ENCODE data around the gene RYK.

The RYK gene

GRCh38 chr3:134148534-134148933, 102.1 kb downstream of the RYK start:
- Histone ChIP-seq H3K36me3 (ENCODE audit: control insufficient read depth, insufficient read depth, low read length) (peaks cover 10% of the 10 kb centered on the region), H3K9ac (ENCODE audit: low read length) (no peak overlapping the region), H3K4me1 (ENCODE audit: control insufficient read depth, insufficient read depth, low read length) (peaks cover 6% of the 10 kb centered on the region; the same call in 1 of the 2 replicates), H3K27ac (ENCODE audit: low read depth, low read length) (no peak overlapping the region), H3K27me3 (ENCODE audit: control insufficient read depth, insufficient read depth, low read length) (no peaks in the 10 kb centered on the region), H3K9me3 (ENCODE audit: control insufficient read depth, insufficient read depth, low read depth, low read length) (no peaks in the 10 kb centered on the region), H3K4me3 (ENCODE audit: low read depth, low read length) (no peak overlapping the region)

DNA sequence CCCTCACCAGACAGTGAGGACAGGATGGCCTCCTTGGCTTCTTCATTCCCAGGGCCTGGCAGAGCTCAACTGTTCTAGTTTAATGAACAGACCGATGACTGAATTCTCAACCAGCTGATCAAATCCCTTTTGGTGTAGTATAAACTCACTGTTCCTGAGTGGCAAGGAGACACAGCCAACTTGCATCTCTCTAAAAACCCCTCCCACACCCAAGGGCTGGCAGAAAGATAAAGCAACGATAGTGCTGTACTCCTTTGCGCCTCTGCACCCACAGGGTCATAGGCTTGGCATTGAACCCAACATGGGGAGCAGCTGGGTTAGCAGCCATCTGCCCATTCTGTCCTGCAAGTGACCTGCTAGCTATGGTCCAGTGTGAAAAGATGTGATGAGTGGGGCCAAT, 103.2 kb downstream of the RYK start:
- no peaks in the 10 kb centered on the region for H3K9me3 ChIP-seq (ENCODE audit: control insufficient read depth, insufficient read depth, low read depth, low read length)
- peaks cover 6% of the 10 kb centered on the region; the same call in 1 of the 2 replicates for H3K4me1 ChIP-seq (ENCODE audit: control insufficient read depth, insufficient read depth, low read length)
- H3K4me3 ChIP-seq (ENCODE audit: low read depth, low read length), result no peak overlapping the region
- 0 out of 2 replicates have a peak, but pooled peaks cover 7% of the 10 kb centered on the region for H3K36me3 ChIP-seq (ENCODE audit: control insufficient read depth, insufficient read depth, low read length)
- H3K9ac ChIP-seq (ENCODE audit: low read length), result no peak overlapping the region
- no peak overlapping the region for H3K27ac ChIP-seq (ENCODE audit: low read depth, low read length)
- no peaks in the 10 kb centered on the region for H3K27me3 ChIP-seq (ENCODE audit: control insufficient read depth, insufficient read depth, low read length)

GRCh38 chr3:134146666-134147065, 104.0 kb downstream of the RYK start:
- H3K9ac ChIP-seq (ENCODE audit: low read length), result no peak overlapping the region

GRCh38 chr3:134145183-134145582, 105.5 kb downstream of the RYK start:
- no peaks in the 10 kb centered on the region for H3K27me3 ChIP-seq (ENCODE audit: control insufficient read depth, insufficient read depth, low read length)
- H3K27ac ChIP-seq (ENCODE audit: low read depth, low read length), result no peak overlapping the region

More at GRCh38 chr3:134146666-134147065, 104.0 kb downstream of the RYK start:
- H3K27me3 ChIP-seq (ENCODE audit: control insufficient read depth, insufficient read depth, low read length), result no peaks in the 10 kb centered on the region
- peaks cover 6% of the 10 kb centered on the region; the same call in 1 of the 2 replicates for H3K4me1 ChIP-seq (ENCODE audit: control insufficient read depth, insufficient read depth, low read length)
- no peak overlapping the region for H3K27ac ChIP-seq (ENCODE audit: low read depth, low read length)
- 0 out of 2 replicates have a peak, but pooled peaks cover 2% of the 10 kb centered on the region for H3K36me3 ChIP-seq (ENCODE audit: control insufficient read depth, insufficient read depth, low read length)
- H3K4me3 ChIP-seq (ENCODE audit: low read depth, low read length), result no peak overlapping the region
- H3K9me3 ChIP-seq (ENCODE audit: control insufficient read depth, insufficient read depth, low read depth, low read length), result no peaks in the 10 kb centered on the region

GRCh38 chr3:134144694-134145093, 106.0 kb downstream of the RYK start:
- H3K9ac ChIP-seq (ENCODE audit: low read length), result no peak overlapping the region
- H3K4me3 ChIP-seq (ENCODE audit: low read depth, low read length), result no peak overlapping the region
- no peaks in the 10 kb centered on the region for H3K9me3 ChIP-seq (ENCODE audit: control insufficient read depth, insufficient read depth, low read depth, low read length)
- H3K27ac ChIP-seq (ENCODE audit: low read depth, low read length), result no peak overlapping the region
- no peaks in the 10 kb centered on the region for H3K36me3 ChIP-seq (ENCODE audit: control insufficient read depth, insufficient read depth, low read length)
- peaks cover 6% of the 10 kb centered on the region; the same call in 1 of the 2 replicates for H3K4me1 ChIP-seq (ENCODE audit: control insufficient read depth, insufficient read depth, low read length)
- no peaks in the 10 kb centered on the region for H3K27me3 ChIP-seq (ENCODE audit: control insufficient read depth, insufficient read depth, low read length)

More at GRCh38 chr3:134145183-134145582, 105.5 kb downstream of the RYK start:
- H3K9ac ChIP-seq (ENCODE audit: low read length), result no peak overlapping the region
- peaks cover 6% of the 10 kb centered on the region; the same call in 1 of the 2 replicates for H3K4me1 ChIP-seq (ENCODE audit: control insufficient read depth, insufficient read depth, low read length)
- no peak overlapping the region for H3K4me3 ChIP-seq (ENCODE audit: low read depth, low read length)
- no peaks in the 10 kb centered on the region for H3K9me3 ChIP-seq (ENCODE audit: control insufficient read depth, insufficient read depth, low read depth, low read length)
- H3K36me3 ChIP-seq (ENCODE audit: control insufficient read depth, insufficient read depth, low read length), result no peaks in the 10 kb centered on the region

GRCh38 chr3:134143828-134144401, 106.7 kb downstream of the RYK start:
- Histone ChIP-seq H3K9ac (ENCODE audit: low read length) (no peak overlapping the region), H3K36me3 (ENCODE audit: control insufficient read depth, insufficient read depth, low read length) (no peaks in the 10 kb centered on the region), H3K4me1 (ENCODE audit: control insufficient read depth, insufficient read depth, low read length) (peaks cover 6% of the 10 kb centered on the region; the same call in 1 of the 2 replicates), H3K27me3 (ENCODE audit: control insufficient read depth, insufficient read depth, low read length) (no peaks in the 10 kb centered on the region), H3K9me3 (ENCODE audit: control insufficient read depth, insufficient read depth, low read depth, low read length) (no peaks in the 10 kb centered on the region), H3K4me3 (ENCODE audit: low read depth, low read length) (no peak overlapping the region), H3K27ac (ENCODE audit: low read depth, low read length) (no peak overlapping the region)

DNA sequence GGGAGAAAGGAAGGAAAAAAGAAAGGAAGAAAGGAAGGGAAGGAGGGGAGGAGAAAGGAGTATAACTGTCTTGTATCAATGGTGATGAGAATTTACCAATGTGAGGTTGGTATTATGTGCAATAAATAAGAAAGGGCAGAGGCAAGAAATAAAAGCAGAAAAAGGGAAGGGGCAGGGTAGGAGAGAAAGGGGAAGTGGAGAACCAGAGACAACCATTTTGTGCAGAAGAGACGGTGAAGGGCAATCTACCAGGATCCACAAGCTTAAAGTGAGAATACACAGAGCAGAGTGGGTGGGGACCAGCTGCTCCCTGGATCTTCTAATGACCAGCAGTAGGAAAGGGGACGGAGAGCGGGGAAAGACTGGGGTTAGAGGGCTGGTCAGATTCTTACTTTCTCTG, 114.1 kb downstream of the RYK start:
- Histone ChIP-seq H3K27me3 (ENCODE audit: control insufficient read depth, insufficient read depth, low read length) (no peaks in the 10 kb centered on the region), H3K9me3 (ENCODE audit: control insufficient read depth, insufficient read depth, low read depth, low read length) (peaks cover 11% of the 10 kb centered on the region), H3K9ac (ENCODE audit: low read length) (no peak overlapping the region), H3K4me1 (ENCODE audit: control insufficient read depth, insufficient read depth, low read length) (no peaks in the 10 kb centered on the region), H3K4me3 (ENCODE audit: low read depth, low read length) (no peak overlapping the region), H3K27ac (ENCODE audit: low read depth, low read length) (no peak overlapping the region), H3K36me3 (ENCODE audit: control insufficient read depth, insufficient read depth, low read length) (no peaks in the 10 kb centered on the region)

GRCh38 chr3:134134698-134135415, 115.8 kb downstream of the RYK start:
- Histone ChIP-seq H3K36me3 (ENCODE audit: control insufficient read depth, insufficient read depth, low read length) (no peaks in the 10 kb centered on the region), H3K4me3 (ENCODE audit: low read depth, low read length) (no peak overlapping the region), H3K9ac (ENCODE audit: low read length) (no peak overlapping the region), H3K27me3 (ENCODE audit: control insufficient read depth, insufficient read depth, low read length) (no peaks in the 10 kb centered on the region), H3K27ac (ENCODE audit: low read depth, low read length) (no peak overlapping the region), H3K4me1 (ENCODE audit: control insufficient read depth, insufficient read depth, low read length) (no peaks in the 10 kb centered on the region), H3K9me3 (ENCODE audit: control insufficient read depth, insufficient read depth, low read depth, low read length) (peaks cover 18% of the 10 kb centered on the region)

DNA sequence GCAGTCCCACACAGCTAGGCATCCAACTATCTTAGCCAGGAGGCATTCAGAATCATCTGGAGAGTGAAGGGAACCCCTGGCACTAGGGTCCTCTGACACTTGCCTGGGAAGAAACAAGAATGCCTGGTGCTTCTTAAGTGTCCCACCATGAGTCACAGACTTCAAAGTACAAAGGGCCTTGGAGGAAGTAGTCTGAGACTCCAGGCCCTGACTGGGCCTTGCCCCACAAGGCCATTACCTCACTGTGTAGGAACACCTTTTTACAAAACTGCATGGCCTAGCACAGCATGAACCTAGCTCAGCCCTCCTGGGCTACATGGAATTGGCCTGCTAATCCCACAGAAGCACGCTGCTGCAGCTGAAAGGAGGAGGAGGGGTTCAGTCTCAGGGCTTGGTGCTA, 116.4 kb downstream of the RYK start:
- H3K36me3 ChIP-seq (ENCODE audit: control insufficient read depth, insufficient read depth, low read length), result peaks cover 1% of the 10 kb centered on the region; the same call in 1 of the 2 replicates
- no peaks in the 10 kb centered on the region for H3K4me1 ChIP-seq (ENCODE audit: control insufficient read depth, insufficient read depth, low read length)
- H3K4me3 ChIP-seq (ENCODE audit: low read depth, low read length), result no peak overlapping the region
- H3K27ac ChIP-seq (ENCODE audit: low read depth, low read length), result no peak overlapping the region
- no peaks in the 10 kb centered on the region for H3K27me3 ChIP-seq (ENCODE audit: control insufficient read depth, insufficient read depth, low read length)
- peaks cover 24% of the 10 kb centered on the region for H3K9me3 ChIP-seq (ENCODE audit: control insufficient read depth, insufficient read depth, low read depth, low read length)
- H3K9ac ChIP-seq (ENCODE audit: low read length), result no peak overlapping the region

- H3K36me3 ChIP-seq (ENCODE audit: control insufficient read depth, insufficient read depth, low read length), result peaks cover 5% of the 10 kb centered on the region; the same call in 1 of the 2 replicates
- no peak overlapping the region for H3K4me3 ChIP-seq (ENCODE audit: low read depth, low read length)
Measured at GRCh38 chr3:134132961-134133360, 117.7 kb downstream of the RYK start.

DNA sequence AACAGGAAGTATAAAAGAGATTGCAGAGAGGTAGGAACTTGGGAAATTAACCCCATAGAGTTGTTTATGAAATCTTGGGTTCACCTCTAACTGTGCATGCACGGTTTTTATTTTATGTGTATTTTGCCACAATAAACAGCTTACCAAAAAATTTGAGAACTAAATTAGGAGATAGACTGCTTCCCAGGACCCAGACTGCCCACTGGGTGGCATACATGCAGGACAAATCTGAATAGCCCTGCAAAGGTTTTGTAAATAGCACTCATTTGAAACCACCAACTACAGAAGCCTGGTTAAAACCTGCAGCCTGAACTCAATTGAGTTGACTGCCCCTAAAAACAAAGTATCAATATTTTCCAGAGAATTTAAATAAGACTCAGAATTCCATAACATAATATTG, 124.5 kb downstream of the RYK start:
- no peak overlapping the region for H3K27ac ChIP-seq (ENCODE audit: low read depth, low read length)
- H3K27me3 ChIP-seq (ENCODE audit: control insufficient read depth, insufficient read depth, low read length), result no peaks in the 10 kb centered on the region
- no peak overlapping the region for H3K9ac ChIP-seq (ENCODE audit: low read length)
- no peak overlapping the region for H3K4me3 ChIP-seq (ENCODE audit: low read depth, low read length)
- no peaks in the 10 kb centered on the region for H3K4me1 ChIP-seq (ENCODE audit: control insufficient read depth, insufficient read depth, low read length)
- peaks cover 51% of the 10 kb centered on the region for H3K9me3 ChIP-seq (ENCODE audit: control insufficient read depth, insufficient read depth, low read depth, low read length)
- peaks cover 7% of the 10 kb centered on the region; the same call in 1 of the 2 replicates for H3K36me3 ChIP-seq (ENCODE audit: control insufficient read depth, insufficient read depth, low read length)

More at GRCh38 chr3:134132961-134133360, 117.7 kb downstream of the RYK start:
- H3K9me3 ChIP-seq (ENCODE audit: control insufficient read depth, insufficient read depth, low read depth, low read length), result peaks cover 36% of the 10 kb centered on the region
- H3K9ac ChIP-seq (ENCODE audit: low read length), result no peak overlapping the region
- H3K4me1 ChIP-seq (ENCODE audit: control insufficient read depth, insufficient read depth, low read length), result no peaks in the 10 kb centered on the region
- no peaks in the 10 kb centered on the region for H3K27me3 ChIP-seq (ENCODE audit: control insufficient read depth, insufficient read depth, low read length)
- no peak overlapping the region for H3K27ac ChIP-seq (ENCODE audit: low read depth, low read length)
